ENCODE results near the gene DLGAP1. TPM values are rescaled to one million over a fixed set of nuclear protein-coding genes. Genes with fewer than 3 reads are reported as not detected.

DLGAP1 gene
- total and polyA plus RNA-seq, 4 donors: 0.06 to 1.2 (median 0.17) TPM; not detected in 1

- TF ChIP-seq ZBTB33 (IDR thresholded peaks at IDR 0.05): no peak
- TF ChIP-seq RAD21 (IDR thresholded peaks at IDR 0.05): no peak
- no peak for TF ChIP-seq GABPA (IDR thresholded peaks at IDR 0.05 in 1 of 2, conservative IDR thresholded peaks at IDR 0.05 in 1 of 2)
- no peak for TF ChIP-seq FOXA2 (IDR thresholded peaks at IDR 0.05)
- no peak for TF ChIP-seq TAF1 (conservative IDR thresholded peaks at IDR 0.05)
- no peak for TF ChIP-seq RXRA (IDR thresholded peaks at IDR 0.05)
Measured at GRCh38 chr18:3486512-3486911, 968.6 kb downstream of the DLGAP1 start (continued).

- H3K4me3 ChIP-seq (ENCODE audit: low read depth in 1 of 3, low read length in 3 of 3): no peak overlapping the region
- no peak overlapping the region for H3K27ac ChIP-seq (ENCODE audit: low read depth in 1 of 2, low read length in 2 of 2)
- H3K4me1 ChIP-seq (ENCODE audit: control insufficient read depth in 4 of 4, insufficient read depth in 4 of 4, low read length in 3 of 4): no peaks in the 10 kb centered on the region
- H3K9ac ChIP-seq (ENCODE audit: low read depth in 1 of 2, low read length in 2 of 2): no peak overlapping the region
- WGBS: 78% methylated on average over 9 of the region's 9 CpGs
- H3K9me3 ChIP-seq (ENCODE audit: control insufficient read depth in 4 of 4, low read length in 3 of 4): no peaks in the 10 kb centered on the region
- DNase-seq (ENCODE audit: low spot score): no peak
- no peaks in the 10 kb centered on the region for H3K36me3 ChIP-seq (ENCODE audit: control insufficient read depth in 4 of 4, insufficient read depth in 3 of 4, low read depth in 1 of 4, low read length in 3 of 4)
- no peaks in the 10 kb centered on the region for H3K27me3 ChIP-seq (ENCODE audit: control insufficient read depth in 4 of 4, insufficient read depth in 4 of 4, low read length in 3 of 4)
- TF ChIP-seq MAX (IDR thresholded peaks at IDR 0.05) (no peak), RXRA (IDR thresholded peaks at IDR 0.05) (no peak), RAD21 (IDR thresholded peaks at IDR 0.05) (no peak), ZBTB33 (IDR thresholded peaks at IDR 0.05) (no peak), REST (IDR thresholded peaks at IDR 0.05) (peak; percentile 95)
Measured at GRCh38 chr18:3485153-3486149, 969.7 kb downstream of the DLGAP1 start.

GRCh38 chr18:3482258-3482657 lies 972.8 kb downstream of the DLGAP1 start:
- Histone ChIP-seq H3K27ac (ENCODE audit: low read depth in 1 of 2, low read length in 2 of 2) (no peak overlapping the region), H3K36me3 (ENCODE audit: control insufficient read depth in 4 of 4, insufficient read depth in 3 of 4, low read depth in 1 of 4, low read length in 3 of 4) (no peaks in the 10 kb centered on the region), H3K4me1 (ENCODE audit: control insufficient read depth in 4 of 4, insufficient read depth in 4 of 4, low read length in 3 of 4) (no peaks in the 10 kb centered on the region), H3K9me3 (ENCODE audit: control insufficient read depth in 4 of 4, low read length in 3 of 4) (no peaks in the 10 kb centered on the region), H3K27me3 (ENCODE audit: control insufficient read depth in 4 of 4, insufficient read depth in 4 of 4, low read length in 3 of 4) (no peaks in the 10 kb centered on the region), H3K4me3 (ENCODE audit: low read depth in 1 of 3, low read length in 3 of 3) (no peak overlapping the region), H3K9ac (ENCODE audit: low read depth in 1 of 2, low read length in 2 of 2) (no peak overlapping the region)
- DNase-seq (ENCODE audit: low spot score): no peak
- TF ChIP-seq ZBTB33 (IDR thresholded peaks at IDR 0.05): no peak
- TF ChIP-seq TAF1 (conservative IDR thresholded peaks at IDR 0.05): no peak
- no peak for TF ChIP-seq NR2F2 (IDR thresholded peaks at IDR 0.05)
- TF ChIP-seq SP1 (IDR thresholded peaks at IDR 0.05): no peak
- TF ChIP-seq HNF4G (IDR thresholded peaks at IDR 0.05): no peak
- TF ChIP-seq FOXA2 (IDR thresholded peaks at IDR 0.05): no peak
- TF ChIP-seq RXRA (IDR thresholded peaks at IDR 0.05): no peak
- TF ChIP-seq GABPA (IDR thresholded peaks at IDR 0.05 in 1 of 2, conservative IDR thresholded peaks at IDR 0.05 in 1 of 2): no peak
- TF ChIP-seq EGR1 (IDR thresholded peaks at IDR 0.05; ENCODE audit: low read depth in 2 of 2): no peak
- no peak for TF ChIP-seq YY1 (IDR thresholded peaks at IDR 0.05)
- no peak for TF ChIP-seq REST (IDR thresholded peaks at IDR 0.05)
- TF ChIP-seq RAD21 (IDR thresholded peaks at IDR 0.05): no peak
- WGBS: 94% methylated on average over 3 of the region's 3 CpGs

Measured in liver (tissue), 9 donors.